ENCODE data around the gene MALT1. TPM values are rescaled to one million over a fixed set of nuclear protein-coding genes. Genes with fewer than 3 reads are reported as not detected.

The MALT1 gene
- total RNA-seq, 2 experiments from 2014 or later, result 14.4 to 18.5 TPM

GRCh38 chr18:58687871-58688308 is 16.6 kb downstream of the MALT1 start:
- no peaks in the 10 kb centered on the region for H3K4me1 ChIP-seq (ENCODE audit: insufficient read depth, low read length, poor library complexity, severe bottlenecking)
- TF ChIP-seq CTCF (conservative IDR thresholded peaks at IDR 0.05; ENCODE audit: low read length) (no peak), EZH2phosphoT487 (IDR thresholded peaks at IDR 0.05; ENCODE audit: borderline replicate concordance, low read depth, low read length) (no peak)

GRCh38 chr18:58690259-58690658 is 19.0 kb downstream of the MALT1 start:
- intact Hi-C loops (cut with micrococcal nuclease; ENCODE audit: unreplicated experiment), result no loop called here
- H3K9me3 ChIP-seq (ENCODE audit: low read length), result no peaks in the 10 kb centered on the region
- ChIA-PET POLR2A (no interaction called here), CTCF (ENCODE audit: unreplicated experiment) (interaction anchor here (0.5 kb wide), 1 partner anchor 271 kb away, joined by 3 read pairs; no protein-coding TSS in a partner anchor)
- H3K27ac ChIP-seq (ENCODE audit: low read depth, low read length, poor library complexity, severe bottlenecking), result no peak overlapping the region
- no peaks in the 10 kb centered on the region for H3K4me1 ChIP-seq (ENCODE audit: insufficient read depth, low read length, poor library complexity, severe bottlenecking)
- H4K20me1 ChIP-seq (ENCODE audit: insufficient read depth, low read length), result no peaks in the 10 kb centered on the region
- H3K79me2 ChIP-seq (ENCODE audit: insufficient read depth, low read depth, low read length), result no peaks in the 10 kb centered on the region
- H3K4me2 ChIP-seq (ENCODE audit: low read length), result no peak overlapping the region
- DNase-seq (ENCODE audit: low spot score), result no peak
- no peak overlapping the region for H2AFZ ChIP-seq (ENCODE audit: low read length)
- H3K9me2 ChIP-seq (ENCODE audit: insufficient read depth, low read length), result no peaks in the 10 kb centered on the region
- TF ChIP-seq EZH2phosphoT487 (IDR thresholded peaks at IDR 0.05; ENCODE audit: borderline replicate concordance, low read depth, low read length) (no peak), CTCF (conservative IDR thresholded peaks at IDR 0.05; ENCODE audit: low read length) (no peak)
- H3K4me3 ChIP-seq (ENCODE audit: low read depth, low read length, poor library complexity, severe bottlenecking), result no peak overlapping the region
- peaks cover 26% of the 10 kb centered on the region; the same call in 1 of the 2 replicates for H3K36me3 ChIP-seq (ENCODE audit: insufficient read depth, low read length)
- BruUV-seq (replicated peaks), result no TSS peak

More at GRCh38 chr18:58687871-58688308, 16.6 kb downstream of the MALT1 start:
- intact Hi-C loops (cut with micrococcal nuclease; ENCODE audit: unreplicated experiment), result no loop called here
- Histone ChIP-seq H3K4me3 (ENCODE audit: low read depth, low read length, poor library complexity, severe bottlenecking) (no peak overlapping the region), H3K79me2 (ENCODE audit: insufficient read depth, low read depth, low read length) (no peaks in the 10 kb centered on the region), H4K20me1 (ENCODE audit: insufficient read depth, low read length) (no peaks in the 10 kb centered on the region), H3K27ac (ENCODE audit: low read depth, low read length, poor library complexity, severe bottlenecking) (no peak overlapping the region), H3K9me2 (ENCODE audit: insufficient read depth, low read length) (no peaks in the 10 kb centered on the region), H2AFZ (ENCODE audit: low read length) (no peak overlapping the region), H3K4me2 (ENCODE audit: low read length) (no peak overlapping the region), H3K9me3 (ENCODE audit: low read length) (no peaks in the 10 kb centered on the region), H3K36me3 (ENCODE audit: insufficient read depth, low read length) (peaks cover 26% of the 10 kb centered on the region; the same call in 1 of the 2 replicates)
- DNase-seq (ENCODE audit: low spot score), result no peak
- ChIA-PET POLR2A (no interaction called here), CTCF (ENCODE audit: unreplicated experiment) (no interaction called here)
- no TSS peak for BruUV-seq (replicated peaks)

GRCh38 chr18:58691256-58691655 is 20.0 kb downstream of the MALT1 start:
- no TSS peak for BruUV-seq (replicated peaks)
- H3K27ac ChIP-seq (ENCODE audit: low read depth, low read length, poor library complexity, severe bottlenecking), result no peak overlapping the region

More at GRCh38 chr18:58691256-58691655, 20.0 kb downstream of the MALT1 start:
- Histone ChIP-seq H4K20me1 (ENCODE audit: insufficient read depth, low read length) (no peaks in the 10 kb centered on the region), H3K9me2 (ENCODE audit: insufficient read depth, low read length) (no peaks in the 10 kb centered on the region), H3K36me3 (ENCODE audit: insufficient read depth, low read length) (peaks cover 30% of the 10 kb centered on the region), H3K4me3 (ENCODE audit: low read depth, low read length, poor library complexity, severe bottlenecking) (no peak overlapping the region), H3K9me3 (ENCODE audit: low read length) (no peaks in the 10 kb centered on the region), H3K79me2 (ENCODE audit: insufficient read depth, low read depth, low read length) (no peaks in the 10 kb centered on the region), H2AFZ (ENCODE audit: low read length) (no peak overlapping the region), H3K4me1 (ENCODE audit: insufficient read depth, low read length, poor library complexity, severe bottlenecking) (no peaks in the 10 kb centered on the region), H3K4me2 (ENCODE audit: low read length) (no peak overlapping the region)
- DNase-seq (ENCODE audit: low spot score), result no peak
- TF ChIP-seq EZH2phosphoT487 (IDR thresholded peaks at IDR 0.05; ENCODE audit: borderline replicate concordance, low read depth, low read length), result no peak
- no peak for TF ChIP-seq CTCF (conservative IDR thresholded peaks at IDR 0.05; ENCODE audit: low read length)
- intact Hi-C loops (cut with micrococcal nuclease; ENCODE audit: unreplicated experiment), result no loop called here
- ChIA-PET CTCF (ENCODE audit: unreplicated experiment) (no interaction called here), POLR2A (no interaction called here)

All from OCI-LY7 (cell line).